Effector memory CD4-positive, alpha-beta T cell (primary cell): Measurements from ENCODE around the gene STRBP.
"Not testable (repeated sequence)": the region's sequence is repeated elsewhere in the genome, so short reads cannot be mapped to it uniquely, and the experiment has no call there.

ENCODE experiments used
- DNase-seq, 3 donors: peaks; one replicate each; pipeline ENCODE4 v3.0.0-alpha.2; 2020
- H3K27ac ChIP-seq: 2 replicates; pipeline ENCODE4 v1.7.0; 2013; ENCODE audit warnings: mild to moderate bottlenecking, low read length, moderate library complexity; ENCODE audit not compliant: insufficient read depth, poor library complexity, severe bottlenecking
- H3K27me3 ChIP-seq: replicated peaks from 2 replicates; pipeline ENCODE4 v1.7.0; 2013; ENCODE audit warnings: mild to moderate bottlenecking, low read length; ENCODE audit not compliant: insufficient read depth, control insufficient read depth, poor library complexity, severe bottlenecking
- H3K36me3 ChIP-seq: 2 replicates; pipeline ENCODE4 v1.7.0; 2013; ENCODE audit warnings: mild to moderate bottlenecking, low read length, moderate library complexity; ENCODE audit not compliant: control insufficient read depth, insufficient read depth
- H3K4me1 ChIP-seq: 2 replicates; pipeline ENCODE4 v1.7.0; 2013; ENCODE audit warnings: low read length, mild to moderate bottlenecking; ENCODE audit not compliant: control insufficient read depth, insufficient read depth, poor library complexity, severe bottlenecking
- H3K4me3 ChIP-seq: 2 replicates; pipeline ENCODE4 v1.7.0; 2013; ENCODE audit warnings: low read length, low read depth, mild to moderate bottlenecking; ENCODE audit not compliant: insufficient read depth, poor library complexity, severe bottlenecking
- H3K9me3 ChIP-seq: 2 replicates; pipeline ENCODE4 v1.7.0; 2013; ENCODE audit warnings: mild to moderate bottlenecking, low read length, moderate library complexity; ENCODE audit not compliant: control insufficient read depth

Gene STRBP

DNA sequence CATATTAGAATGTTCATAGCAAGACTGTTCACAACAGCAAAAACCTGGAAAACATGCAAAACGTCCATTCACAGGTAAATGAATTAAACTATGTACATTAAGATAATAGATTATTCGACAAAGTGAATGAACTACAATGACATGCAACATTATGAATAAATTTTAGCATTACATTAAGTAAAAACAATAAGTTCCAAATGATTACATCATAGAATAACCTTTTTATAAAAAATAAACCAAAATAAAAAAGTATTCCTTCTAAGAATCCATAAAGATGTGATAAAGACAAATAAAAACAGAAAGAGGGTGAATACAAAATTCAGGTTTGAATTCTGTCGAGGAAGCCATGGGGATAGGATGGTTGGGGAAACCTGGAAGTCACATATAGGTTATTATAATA lies 57.3 kb downstream of the STRBP start:
- DNase-seq = no peak
- Histone ChIP-seq H3K27me3 (no peaks in the 10 kb centered on the region), H3K9me3 (no peaks in the 10 kb centered on the region), H3K36me3 (no peaks in the 10 kb centered on the region), H3K4me1 (no peaks in the 10 kb centered on the region), H3K4me3 (no peak overlapping the region), H3K27ac (no peak overlapping the region)

DNA sequence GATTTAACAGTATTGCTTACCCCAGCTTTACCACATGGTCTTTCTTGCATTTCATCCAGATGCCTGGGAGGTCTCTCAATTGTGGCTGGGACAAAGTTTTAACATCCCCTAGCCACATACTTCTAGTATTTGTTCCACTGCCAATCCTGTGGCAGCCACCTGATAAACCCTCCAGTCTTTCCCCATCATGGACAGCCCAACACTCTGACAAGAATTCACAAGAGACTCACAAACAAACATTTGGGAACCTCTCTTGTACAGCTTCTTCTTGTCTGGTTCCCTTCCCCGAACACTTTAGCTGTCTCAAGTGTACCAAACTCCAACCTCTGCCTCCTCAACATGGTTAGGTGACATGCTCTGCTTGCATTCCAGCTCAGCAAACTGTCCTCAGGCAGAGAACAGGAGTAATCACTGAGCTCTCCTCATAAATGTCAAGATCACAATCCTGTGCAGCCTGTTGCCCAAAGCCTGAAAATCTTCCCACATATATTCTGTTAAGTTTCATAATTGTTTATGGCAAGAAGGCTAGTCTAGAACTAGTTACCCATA lies 59.7 kb downstream of the STRBP start:
- H3K36me3 ChIP-seq = no peaks in the 10 kb centered on the region
- H3K27ac ChIP-seq = no peak overlapping the region
- no peaks in the 10 kb centered on the region for H3K27me3 ChIP-seq
- H3K4me3 ChIP-seq = no peak overlapping the region
- no peaks in the 10 kb centered on the region for H3K4me1 ChIP-seq
- H3K9me3 ChIP-seq = no peaks in the 10 kb centered on the region
- DNase-seq = no peak

GRCh38 chr9:123206065-123206464 lies 62.3 kb downstream of the STRBP start:
- DNase-seq = no peak
- Histone ChIP-seq H3K9me3 (no peaks in the 10 kb centered on the region), H3K4me3 (no peak overlapping the region), H3K4me1 (no peaks in the 10 kb centered on the region), H3K36me3 (no peaks in the 10 kb centered on the region), H3K27ac (no peak overlapping the region), H3K27me3 (no peaks in the 10 kb centered on the region)

- Histone ChIP-seq H3K4me1 (no peaks in the 10 kb centered on the region), H3K4me3 (no peak overlapping the region), H3K36me3 (no peaks in the 10 kb centered on the region), H3K9me3 (no peaks in the 10 kb centered on the region), H3K27me3 (no peaks in the 10 kb centered on the region), H3K27ac (no peak overlapping the region)
- DNase-seq = no peak
These were observed 67.3 kb downstream of the STRBP start for GRCh38 chr9:123201083-123201482.

DNA sequence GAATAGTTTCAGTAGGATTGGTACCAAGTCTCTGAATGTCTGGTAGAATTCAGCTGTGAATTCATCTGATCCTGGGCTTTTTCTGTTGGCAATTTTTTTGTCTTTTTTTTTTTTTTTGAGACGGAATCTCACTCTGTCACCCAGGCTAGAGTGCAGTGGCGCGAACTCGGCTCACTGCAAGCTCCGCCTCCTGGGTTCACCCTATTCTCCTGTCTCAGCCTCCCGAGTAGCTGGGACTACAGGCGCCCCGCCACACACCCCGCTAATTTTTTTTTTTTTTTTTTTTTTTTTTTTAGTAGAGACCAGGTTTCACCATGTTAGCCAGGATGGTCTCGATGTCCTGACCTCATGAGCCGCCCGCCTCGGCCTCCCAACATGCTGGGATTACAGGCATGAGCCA lies 67.9 kb downstream of the STRBP start:
- DNase-seq, H3K4me3 ChIP-seq: not testable (repeated sequence)

DNA sequence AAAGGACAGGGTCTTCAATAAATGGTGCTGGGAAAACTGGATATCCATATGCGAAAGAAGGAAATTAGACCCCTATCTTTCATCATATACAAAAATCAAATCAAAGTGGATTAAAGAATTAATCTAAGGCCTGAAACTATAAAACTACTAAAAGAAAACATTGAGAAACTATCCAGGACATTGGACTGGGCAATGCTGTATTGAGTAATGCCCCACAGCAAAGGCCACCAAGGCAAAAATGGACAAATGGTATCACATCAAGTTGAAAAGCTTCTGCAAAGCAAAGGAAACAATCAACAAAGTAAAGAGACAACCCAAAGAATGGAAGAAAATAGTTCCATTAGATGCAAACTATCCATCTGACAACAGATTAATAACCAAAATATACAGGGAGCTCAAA lies 72.3 kb downstream of the STRBP start:
- Histone ChIP-seq H3K27me3 (no peaks in the 10 kb centered on the region), H3K4me3 (no peak overlapping the region), H3K27ac (no peak overlapping the region), H3K4me1 (no peaks in the 10 kb centered on the region), H3K36me3 (no peaks in the 10 kb centered on the region), H3K9me3 (no peaks in the 10 kb centered on the region)
- no peak for DNase-seq

More for the DNA sequence above, 67.9 kb downstream of the STRBP start:
- H3K4me1 ChIP-seq, H3K27ac ChIP-seq, H3K9me3 ChIP-seq, H3K27me3 ChIP-seq, H3K36me3 ChIP-seq: not testable (repeated sequence)

- no peak for DNase-seq
- Histone ChIP-seq H3K4me3 (no peak overlapping the region), H3K27ac (no peak overlapping the region), H3K36me3 (no peaks in the 10 kb centered on the region), H3K4me1 (no peaks in the 10 kb centered on the region), H3K9me3 (no peaks in the 10 kb centered on the region), H3K27me3 (no peaks in the 10 kb centered on the region)
These were observed 74.4 kb downstream of the STRBP start for GRCh38 chr9:123194023-123194422.

DNA sequence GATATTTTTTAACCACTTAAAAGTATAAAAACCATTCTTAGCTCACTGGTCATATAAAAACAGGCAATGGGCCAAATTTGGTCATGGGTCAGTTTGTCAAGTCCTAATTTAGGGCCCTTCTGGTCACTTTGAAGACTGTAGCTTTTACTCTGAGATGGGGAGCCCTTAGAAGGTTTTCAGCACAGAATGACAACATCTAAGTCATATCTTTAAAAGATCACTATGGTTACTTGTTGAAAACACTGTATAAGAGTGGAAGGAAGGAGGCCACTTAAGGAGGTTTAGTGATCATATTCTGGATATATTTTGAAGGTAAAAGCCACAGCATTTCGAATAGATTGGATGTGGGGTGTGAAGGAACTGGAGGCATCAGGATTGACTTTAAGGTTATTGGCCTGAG lies 76.7 kb downstream of the STRBP start:
- Histone ChIP-seq H3K27ac (no peak overlapping the region), H3K36me3 (no peaks in the 10 kb centered on the region), H3K9me3 (no peaks in the 10 kb centered on the region), H3K4me1 (no peaks in the 10 kb centered on the region), H3K4me3 (no peak overlapping the region), H3K27me3 (no peaks in the 10 kb centered on the region)
- no peak for DNase-seq

DNA sequence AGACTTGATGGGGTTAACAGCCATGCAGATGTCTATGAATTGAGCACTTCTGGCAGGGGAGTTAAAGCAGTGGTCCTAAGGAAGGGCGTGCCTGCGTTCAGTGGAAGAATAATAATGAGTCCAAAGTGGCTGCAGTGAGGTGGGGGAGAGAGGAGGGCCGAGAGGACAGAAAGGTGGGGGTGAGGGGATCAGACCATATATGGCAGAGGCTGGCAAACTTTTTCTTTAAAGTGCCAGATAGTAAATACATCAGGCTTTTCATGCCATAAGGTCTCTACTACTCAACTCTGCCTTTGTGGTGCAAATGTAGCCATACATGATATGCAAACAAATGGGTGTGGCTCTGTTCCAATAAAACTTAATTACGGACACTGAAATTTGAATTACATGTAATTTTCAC lies 77.1 kb downstream of the STRBP start:
- Histone ChIP-seq H3K36me3 (no peaks in the 10 kb centered on the region), H3K4me3 (no peak overlapping the region), H3K27me3 (no peaks in the 10 kb centered on the region), H3K27ac (no peak overlapping the region), H3K4me1 (no peaks in the 10 kb centered on the region), H3K9me3 (no peaks in the 10 kb centered on the region)
- no peak for DNase-seq

DNA sequence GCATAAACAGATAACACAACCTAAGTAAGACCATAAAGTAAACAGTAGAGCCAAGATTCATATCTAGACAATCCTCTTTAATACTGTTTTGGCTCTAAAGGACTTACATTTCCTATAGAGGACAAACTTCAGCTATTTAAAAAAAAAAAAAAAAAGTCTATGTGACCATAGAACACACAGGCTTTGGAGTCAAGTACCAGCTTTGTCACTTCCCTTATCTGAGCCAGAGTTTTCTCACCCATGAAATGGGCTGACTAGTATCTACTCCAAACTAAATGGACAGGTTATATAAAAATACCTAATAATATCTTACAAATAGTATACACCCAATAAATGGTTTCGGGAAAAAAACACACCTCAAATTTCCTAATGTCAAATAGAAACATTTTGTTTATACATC lies 81.3 kb downstream of the STRBP start:
- Histone ChIP-seq H3K4me1 (no peaks in the 10 kb centered on the region), H3K9me3 (no peaks in the 10 kb centered on the region), H3K36me3 (no peaks in the 10 kb centered on the region), H3K4me3 (no peak overlapping the region), H3K27ac (no peak overlapping the region), H3K27me3 (no peaks in the 10 kb centered on the region)
- no peak for DNase-seq

DNA sequence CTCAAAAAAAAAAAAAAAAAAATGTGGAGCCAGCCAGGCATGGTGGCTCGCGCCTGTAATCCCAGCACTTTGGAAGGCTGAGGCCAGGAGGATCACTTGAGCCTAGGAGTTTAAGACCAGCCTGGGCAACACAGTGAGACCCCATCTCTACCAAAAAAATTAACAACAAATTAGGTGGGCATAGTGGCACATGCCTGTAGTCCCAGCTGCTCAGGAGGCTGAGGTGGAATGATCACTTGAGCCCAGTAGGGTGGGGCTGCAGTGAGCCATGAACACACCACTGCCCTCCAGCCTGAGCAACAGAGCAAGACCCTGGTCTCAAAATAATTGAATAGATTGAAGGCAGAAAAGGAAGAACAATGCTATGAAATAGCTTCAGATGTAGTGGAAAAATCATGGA lies 82.4 kb downstream of the STRBP start:
- not testable (repeated sequence) for DNase-seq, H3K36me3 ChIP-seq, H3K9me3 ChIP-seq, H3K4me3 ChIP-seq, H3K27ac ChIP-seq, H3K4me1 ChIP-seq, H3K27me3 ChIP-seq
